ENCODE measurements around the gene FBN1.

Gene FBN1

DNA sequence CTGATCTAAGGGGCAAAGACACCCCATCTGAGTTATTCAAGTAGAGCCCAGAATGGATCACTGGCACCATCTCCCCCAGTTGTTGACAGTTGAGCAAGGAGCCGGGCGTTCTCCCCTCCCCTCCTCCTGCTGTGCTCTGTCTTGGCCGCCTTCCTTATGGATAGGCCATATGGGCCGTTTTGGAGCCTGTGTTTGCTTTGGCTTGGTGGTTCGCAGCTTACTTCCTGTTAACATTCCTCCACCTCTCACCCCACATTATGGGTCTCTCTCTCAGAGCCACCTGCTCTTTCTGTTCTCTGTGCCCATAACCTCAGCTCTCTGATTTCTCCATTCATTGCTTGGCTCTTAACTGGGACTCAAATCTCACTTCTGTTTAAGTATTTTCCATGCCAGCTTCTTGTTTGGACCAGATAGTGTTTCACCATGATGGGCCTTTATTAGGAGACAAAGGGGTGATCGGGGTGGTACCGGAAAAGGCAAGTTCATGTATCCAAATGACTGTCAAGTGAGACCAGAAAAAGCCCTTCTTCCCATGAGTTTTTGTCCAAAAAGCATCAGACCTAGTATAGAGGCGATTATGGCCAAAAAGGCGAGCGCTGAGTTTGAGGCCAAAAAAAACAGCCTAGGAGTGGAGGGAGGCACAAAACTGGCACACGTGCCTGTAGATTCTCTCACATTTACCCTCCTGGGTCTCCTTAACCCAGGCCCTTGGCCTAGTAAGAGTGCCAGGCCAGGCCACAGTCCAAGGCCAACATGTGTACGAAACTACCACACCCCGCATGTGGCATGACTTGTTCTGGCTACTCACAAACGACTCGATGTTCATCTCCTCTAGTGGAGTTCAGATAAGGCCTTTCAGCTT lies 251.6 kb downstream of the FBN1 start:
- Histone ChIP-seq H3K27ac (ENCODE audit: extremely low read depth, low read depth, low read length) (no peak overlapping the region), H3K4me1 (ENCODE audit: control insufficient read depth, insufficient read depth, low read length) (no peaks in the 10 kb centered on the region), H3K36me3 (ENCODE audit: control insufficient read depth in 2 of 2, insufficient read depth in 1 of 2, low read length in 2 of 2) (no peaks in the 10 kb centered on the region), H3K9me3 (ENCODE audit: control insufficient read depth, insufficient read depth, low read depth, low read length) (no peaks in the 10 kb centered on the region), H3K4me3 (ENCODE audit: low read depth, low read length) (no peak overlapping the region)
- TF ChIP-seq ZBTB8A (tag by site-specific recombination; IDR thresholded peaks at IDR 0.05), result no peak
- no peak for TF ChIP-seq ZNF658 (tag by site-specific recombination; IDR thresholded peaks at IDR 0.05)
- TF ChIP-seq ZNF626 (tag by site-specific recombination; IDR thresholded peaks at IDR 0.05), result no peak
- TF ChIP-seq ZNF830 (tag by site-specific recombination; IDR thresholded peaks at IDR 0.05; ENCODE audit: low read depth), result no peak
- TF ChIP-seq ZBTB21 (tag by site-specific recombination; IDR thresholded peaks at IDR 0.05), result no peak
- CTCF ChIA-PET, result no interaction called here
- POLR2A ChIA-PET, result no interaction called here

DNA sequence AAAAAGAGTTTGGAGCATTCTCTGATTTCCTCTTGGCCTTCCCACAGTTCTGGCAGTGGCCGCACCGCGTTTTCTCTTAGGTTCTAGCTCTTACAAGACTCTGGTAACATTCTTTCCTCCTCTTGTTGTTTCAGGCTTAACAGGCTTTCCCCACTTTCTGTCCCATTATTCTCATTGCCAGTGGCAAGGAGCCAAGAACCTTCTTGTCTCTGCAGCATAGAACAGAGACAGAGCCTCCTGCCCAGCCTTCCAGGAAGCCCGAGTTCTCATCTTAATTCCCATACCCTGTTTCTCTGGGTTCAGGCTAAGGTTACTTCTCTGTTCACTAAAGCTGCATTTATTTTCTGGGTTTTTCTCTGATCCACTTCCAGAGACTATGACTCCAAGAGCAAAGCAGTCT lies 253.2 kb downstream of the FBN1 start:
- ChIA-PET CTCF (interaction anchor here (1.2 kb wide), 1 partner anchor 115 kb away, joined by 3 read pairs; no protein-coding TSS in a partner anchor), POLR2A (no interaction called here)
- no peak overlapping the region for H3K27ac ChIP-seq (ENCODE audit: extremely low read depth, low read depth, low read length)

GRCh38 chr15:48391950-48392349 lies 253.6 kb downstream of the FBN1 start:
- Histone ChIP-seq H3K36me3 (ENCODE audit: control insufficient read depth in 2 of 2, insufficient read depth in 1 of 2, low read length in 2 of 2) (no peaks in the 10 kb centered on the region), H3K27ac (ENCODE audit: extremely low read depth, low read depth, low read length) (no peak overlapping the region), H3K4me1 (ENCODE audit: control insufficient read depth, insufficient read depth, low read length) (0 out of 2 replicates have a peak, but pooled peaks cover 3% of the 10 kb centered on the region), H3K9me3 (ENCODE audit: control insufficient read depth, insufficient read depth, low read depth, low read length) (no peaks in the 10 kb centered on the region), H3K4me3 (ENCODE audit: low read depth, low read length) (no peak overlapping the region)
- POLR2A ChIA-PET, result no interaction called here
- TF ChIP-seq ZNF664 (tag by site-specific recombination; IDR thresholded peaks at IDR 0.05) (no peak), KLF16 (tag by site-specific recombination; IDR thresholded peaks at IDR 0.05) (no peak), ZNF785 (tag by site-specific recombination; IDR thresholded peaks at IDR 0.05) (no peak)
- CTCF ChIA-PET, result interaction anchor here (1.1 to 1.2 kb wide), 2 partner anchors 13 to 116 kb away, joined by 3 to 4 read pairs; no protein-coding TSS in a partner anchor

More for the DNA sequence above, 253.2 kb downstream of the FBN1 start:
- Histone ChIP-seq H3K9me3 (ENCODE audit: control insufficient read depth, insufficient read depth, low read depth, low read length) (no peaks in the 10 kb centered on the region), H3K4me1 (ENCODE audit: control insufficient read depth, insufficient read depth, low read length) (0 out of 2 replicates have a peak, but pooled peaks cover 3% of the 10 kb centered on the region), H3K4me3 (ENCODE audit: low read depth, low read length) (no peak overlapping the region), H3K36me3 (ENCODE audit: control insufficient read depth in 2 of 2, insufficient read depth in 1 of 2, low read length in 2 of 2) (no peaks in the 10 kb centered on the region)
- TF ChIP-seq, protein P1, sequence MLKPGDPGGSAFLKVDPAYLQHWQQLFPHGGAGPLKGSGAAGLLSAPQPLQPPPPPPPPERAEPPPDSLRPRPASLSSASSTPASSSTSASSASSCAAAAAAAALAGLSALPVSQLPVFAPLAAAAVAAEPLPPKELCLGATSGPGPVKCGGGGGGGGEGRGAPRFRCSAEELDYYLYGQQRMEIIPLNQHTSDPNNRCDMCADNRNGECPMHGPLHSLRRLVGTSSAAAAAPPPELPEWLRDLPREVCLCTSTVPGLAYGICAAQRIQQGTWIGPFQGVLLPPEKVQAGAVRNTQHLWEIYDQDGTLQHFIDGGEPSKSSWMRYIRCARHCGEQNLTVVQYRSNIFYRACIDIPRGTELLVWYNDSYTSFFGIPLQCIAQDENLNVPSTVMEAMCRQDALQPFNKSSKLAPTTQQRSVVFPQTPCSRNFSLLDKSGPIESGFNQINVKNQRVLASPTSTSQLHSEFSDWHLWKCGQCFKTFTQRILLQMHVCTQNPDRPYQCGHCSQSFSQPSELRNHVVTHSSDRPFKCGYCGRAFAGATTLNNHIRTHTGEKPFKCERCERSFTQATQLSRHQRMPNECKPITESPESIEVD (tag by site-specific recombination; IDR thresholded peaks at IDR 0.05), result no peak
- no peak for TF ChIP-seq ZNF621 (tag by site-specific recombination; IDR thresholded peaks at IDR 0.05)
- no peak for TF ChIP-seq ZNF777 (tag by site-specific recombination; IDR thresholded peaks at IDR 0.05; ENCODE audit: borderline replicate concordance)
- no peak for TF ChIP-seq ZNF707 (tag by site-specific recombination; IDR thresholded peaks at IDR 0.05)
- TF ChIP-seq ZNF530 (tag by site-specific recombination; IDR thresholded peaks at IDR 0.05; ENCODE audit: low read depth), result no peak
- TF ChIP-seq, protein P2, sequence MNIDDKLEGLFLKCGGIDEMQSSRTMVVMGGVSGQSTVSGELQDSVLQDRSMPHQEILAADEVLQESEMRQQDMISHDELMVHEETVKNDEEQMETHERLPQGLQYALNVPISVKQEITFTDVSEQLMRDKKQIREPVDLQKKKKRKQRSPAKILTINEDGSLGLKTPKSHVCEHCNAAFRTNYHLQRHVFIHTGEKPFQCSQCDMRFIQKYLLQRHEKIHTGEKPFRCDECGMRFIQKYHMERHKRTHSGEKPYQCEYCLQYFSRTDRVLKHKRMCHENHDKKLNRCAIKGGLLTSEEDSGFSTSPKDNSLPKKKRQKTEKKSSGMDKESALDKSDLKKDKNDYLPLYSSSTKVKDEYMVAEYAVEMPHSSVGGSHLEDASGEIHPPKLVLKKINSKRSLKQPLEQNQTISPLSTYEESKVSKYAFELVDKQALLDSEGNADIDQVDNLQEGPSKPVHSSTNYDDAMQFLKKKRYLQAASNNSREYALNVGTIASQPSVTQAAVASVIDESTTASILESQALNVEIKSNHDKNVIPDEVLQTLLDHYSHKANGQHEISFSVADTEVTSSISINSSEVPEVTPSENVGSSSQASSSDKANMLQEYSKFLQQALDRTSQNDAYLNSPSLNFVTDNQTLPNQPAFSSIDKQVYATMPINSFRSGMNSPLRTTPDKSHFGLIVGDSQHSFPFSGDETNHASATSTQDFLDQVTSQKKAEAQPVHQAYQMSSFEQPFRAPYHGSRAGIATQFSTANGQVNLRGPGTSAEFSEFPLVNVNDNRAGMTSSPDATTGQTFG (tag by site-specific recombination; IDR thresholded peaks at IDR 0.05; ENCODE audit: borderline replicate concordance), result no peak
- no peak for TF ChIP-seq SP3 (tag by site-specific recombination; IDR thresholded peaks at IDR 0.05)
- no peak for TF ChIP-seq ZNF704 (tag by site-specific recombination; IDR thresholded peaks at IDR 0.05)
- no peak for TF ChIP-seq GLI4 (tag by site-specific recombination; IDR thresholded peaks at IDR 0.05)
- no peak for TF ChIP-seq ZNF792 (tag by site-specific recombination; IDR thresholded peaks at IDR 0.05)
- TF ChIP-seq HOXC10 (CRISPR knock-in tag; IDR thresholded peaks at IDR 0.05), result no peak

Data from HEK293 (cell line).